ENCODE results near the gene CFAP68. TPM values are rescaled to one million over a fixed set of nuclear protein-coding genes. Genes with fewer than 3 reads are reported as not detected.

Gene CFAP68
- total RNA-seq, 1 donor from 2014 or later = 17.2 TPM

DNA sequence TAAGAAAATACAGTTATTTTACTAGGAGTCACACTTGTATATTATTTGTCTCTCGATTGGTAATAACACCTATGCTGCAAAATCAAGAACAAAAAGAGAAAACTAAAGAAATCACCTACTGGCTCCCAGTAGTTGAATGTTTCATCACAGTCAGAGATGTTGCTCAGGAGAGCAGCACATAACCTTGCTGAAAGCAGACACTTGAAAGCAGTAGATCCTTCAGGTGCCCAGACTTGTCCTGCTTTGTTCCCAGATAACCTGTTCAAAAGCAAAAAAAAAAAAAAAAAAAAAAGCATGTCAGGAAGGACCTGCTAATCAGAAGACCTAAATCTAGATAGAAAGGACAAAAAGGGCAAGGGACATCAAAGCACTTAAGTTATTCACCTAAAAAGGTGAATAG is 9.2 kb upstream of the CFAP68 start:
- no peak for DNase-seq (ENCODE audit: extremely low spot score, unreplicated experiment)
- no peaks in the 10 kb centered on the region for H3K9me3 Mint-ChIP-seq (ENCODE audit: unreplicated experiment)
- H3K27me3 Mint-ChIP-seq (ENCODE audit: unreplicated experiment) = no peaks in the 10 kb centered on the region
- H3K36me3 Mint-ChIP-seq (ENCODE audit: unreplicated experiment) = peaks cover 26% of the 10 kb centered on the region
- no peak for TF ChIP-seq CTCF (IDR thresholded peaks at IDR 0.05)
- peaks cover 14% of the 10 kb centered on the region for H3K4me1 Mint-ChIP-seq (ENCODE audit: unreplicated experiment)
- no peak overlapping the region for H3K27ac Mint-ChIP-seq (ENCODE audit: unreplicated experiment)
- H3K4me3 Mint-ChIP-seq (ENCODE audit: unreplicated experiment) = no peak overlapping the region

DNA sequence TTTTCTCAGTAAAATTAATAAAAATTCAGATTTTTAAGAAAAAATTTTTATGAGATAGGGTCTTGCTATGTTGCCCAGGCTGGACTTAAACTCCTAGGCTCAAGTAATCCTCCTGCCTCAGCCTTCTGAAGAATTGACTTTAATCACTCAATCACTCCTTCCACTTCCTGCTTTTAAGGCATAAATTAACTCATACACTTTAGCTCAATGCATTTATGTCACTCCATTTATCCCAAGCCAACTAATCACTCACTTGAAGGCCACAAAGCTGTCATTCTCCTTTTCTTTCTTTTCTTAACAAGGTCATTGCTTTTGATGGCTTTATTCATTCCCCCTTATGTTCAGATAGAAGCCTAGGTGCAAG is 8.8 kb upstream of the CFAP68 start:
- peaks cover 14% of the 10 kb centered on the region for H3K4me1 Mint-ChIP-seq (ENCODE audit: unreplicated experiment)
- no peak for DNase-seq (ENCODE audit: extremely low spot score, unreplicated experiment)
- H3K4me3 Mint-ChIP-seq (ENCODE audit: unreplicated experiment) = peak overlapping the region; percentile 90
- peak overlapping the region; percentile 85 for H3K27ac Mint-ChIP-seq (ENCODE audit: unreplicated experiment)
- no peaks in the 10 kb centered on the region for H3K9me3 Mint-ChIP-seq (ENCODE audit: unreplicated experiment)
- H3K36me3 Mint-ChIP-seq (ENCODE audit: unreplicated experiment) = peaks cover 24% of the 10 kb centered on the region
- H3K27me3 Mint-ChIP-seq (ENCODE audit: unreplicated experiment) = no peaks in the 10 kb centered on the region
- TF ChIP-seq CTCF (IDR thresholded peaks at IDR 0.05) = no peak

- DNase-seq (ENCODE audit: extremely low spot score, unreplicated experiment) = peak; percentile 90
- peaks cover 14% of the 10 kb centered on the region for H3K4me1 Mint-ChIP-seq (ENCODE audit: unreplicated experiment)
- TF ChIP-seq CTCF (IDR thresholded peaks at IDR 0.05) = peak; percentile 39
- H3K36me3 Mint-ChIP-seq (ENCODE audit: unreplicated experiment) = peaks cover 23% of the 10 kb centered on the region
- no peaks in the 10 kb centered on the region for H3K9me3 Mint-ChIP-seq (ENCODE audit: unreplicated experiment)
- peak within 1 kb of the TSS; percentile 85 for H3K27ac Mint-ChIP-seq (ENCODE audit: unreplicated experiment)
- no peaks in the 10 kb centered on the region for H3K27me3 Mint-ChIP-seq (ENCODE audit: unreplicated experiment)
- H3K4me3 Mint-ChIP-seq (ENCODE audit: unreplicated experiment) = peak within 1 kb of the TSS; percentile 90
Observed at GRCh38 chr11:111870886-111871692, 8.3 kb upstream of the CFAP68 start, which contains the start of gene ALG9. Gene ALG9, minus strand, starts transcription at chr11:111871581. Its CDS starts 99 bp downstream, at chr11:111871482.

DNA sequence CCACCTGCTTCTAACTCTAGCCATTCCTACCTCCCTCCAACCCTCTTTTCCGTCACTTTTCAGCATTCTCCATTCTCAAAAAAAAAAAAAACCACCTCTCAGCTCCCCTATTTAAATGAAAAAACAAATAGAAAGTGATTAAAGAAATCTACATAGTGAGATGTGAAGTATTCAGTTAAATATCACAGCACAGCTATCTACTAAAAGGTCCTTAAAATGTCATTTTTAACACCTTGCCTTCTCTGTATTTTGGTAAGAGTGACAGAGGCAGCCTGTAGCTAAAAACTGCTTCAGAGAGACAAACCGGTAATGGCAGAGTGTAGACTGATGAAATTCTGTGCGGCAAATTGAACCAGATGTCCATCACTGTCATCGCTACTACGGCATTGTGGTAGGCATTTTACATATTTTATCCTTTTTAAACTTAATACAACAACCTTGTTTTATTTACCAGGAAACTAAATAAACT is 7.6 kb upstream of the CFAP68 start:
- no peak for DNase-seq (ENCODE audit: extremely low spot score, unreplicated experiment)
- no peaks in the 10 kb centered on the region for H3K27me3 Mint-ChIP-seq (ENCODE audit: unreplicated experiment)
- H3K9me3 Mint-ChIP-seq (ENCODE audit: unreplicated experiment) = no peaks in the 10 kb centered on the region
- peaks cover 14% of the 10 kb centered on the region for H3K4me1 Mint-ChIP-seq (ENCODE audit: unreplicated experiment)
- peak overlapping the region; percentile 81 for H3K27ac Mint-ChIP-seq (ENCODE audit: unreplicated experiment)
- H3K4me3 Mint-ChIP-seq (ENCODE audit: unreplicated experiment) = peak overlapping the region; percentile 90
- H3K36me3 Mint-ChIP-seq (ENCODE audit: unreplicated experiment) = peaks cover 18% of the 10 kb centered on the region
- TF ChIP-seq CTCF (IDR thresholded peaks at IDR 0.05) = no peak

- no peak for DNase-seq (ENCODE audit: extremely low spot score, unreplicated experiment)
- Mint-ChIP-seq H3K4me3 (ENCODE audit: unreplicated experiment) (peak overlapping the region; percentile 95), H3K27me3 (ENCODE audit: unreplicated experiment) (no peaks in the 10 kb centered on the region), H3K4me1 (ENCODE audit: unreplicated experiment) (peaks cover 16% of the 10 kb centered on the region), H3K36me3 (ENCODE audit: unreplicated experiment) (peaks cover 2% of the 10 kb centered on the region), H3K9me3 (ENCODE audit: unreplicated experiment) (no peaks in the 10 kb centered on the region), H3K27ac (ENCODE audit: unreplicated experiment) (peak overlapping the region; percentile 100)
- no peak for TF ChIP-seq CTCF (IDR thresholded peaks at IDR 0.05)
Observed at GRCh38 chr11:111878385-111878848, 924 bp upstream of the CFAP68 start.

All from osteocyte (in vitro differentiated cells).